Heart left ventricle (tissue), 16 donors: ENCODE results near the gene MED25. TPM values are rescaled to one million over a fixed set of nuclear protein-coding genes. Genes with fewer than 3 reads are reported as not detected.
A peak's percentile ranks its signal among the peaks of the same experiment; 100 is the strongest.

Experiments used
- ATAC-seq, 4 donors: fragments of 200-7000 bp; cut with Tn5 transposase; one replicate each; pipeline ENCODE4 v1.9.1; 2020 to 2022; ENCODE audit warnings: moderate library complexity in 4 of 4, mild to moderate bottlenecking in 3 of 4, moderate number of reproducible peaks in 1 of 4
- DNase-seq, 5 donors: peaks; one replicate each; pipeline ENCODE4 v3.0.0-alpha.2; 2020
- H3K27ac ChIP-seq, 12 donors: fragments of 200-600 bp; sonication (generic) in 4 of 12; one replicate each; pipeline versions ENCODE4 v1.5.0 to v1.8.0; 2016 to 2022; ENCODE audit warnings: mild to moderate bottlenecking in 2 of 12
- H3K27me3 ChIP-seq, 9 donors: fragments of 200-600 bp; sonication (generic) in 2 of 9; one replicate each; pipeline versions ENCODE4 v1.5.1 to v1.8.0; 2016 to 2022; ENCODE audit warnings: mild to moderate bottlenecking in 3 of 9
- H3K36me3 ChIP-seq, 9 donors: fragments of 200-600 bp; sonication (generic) in 2 of 9; one replicate each; pipeline versions ENCODE4 v1.5.0 to v1.8.0; 2018 to 2022; ENCODE audit warnings: mild to moderate bottlenecking in 2 of 9
- H3K4me1 ChIP-seq, 12 donors: fragments of 200-600 bp; sonication (generic) in 4 of 12; one replicate each; pipeline versions ENCODE4 v1.5.0 to v1.8.0; 2016 to 2022; ENCODE audit warnings: mild to moderate bottlenecking in 3 of 12
- H3K4me3 ChIP-seq, 12 donors: fragments of 200-600 bp; sonication (generic) in 4 of 12; one replicate each; pipeline versions ENCODE4 v1.5.0 to v1.8.0; 2017 to 2022; ENCODE audit warnings: mild to moderate bottlenecking in 9 of 12, moderate library complexity in 4 of 12
- H3K9me3 ChIP-seq, 12 donors: fragments of 200-600 bp; sonication (generic) in 4 of 12; one replicate each; pipeline versions ENCODE4 v1.5.0 to v1.8.0; 2016 to 2022; ENCODE audit warnings: mild to moderate bottlenecking in 1 of 12
- POLR2A ChIP-seq, 2 donors: fragments of 450-650 bp; IDR thresholded peaks; one replicate each; pipeline ENCODE4 v1.6.1; 2017; ENCODE audit warnings: antibody characterized with exemption in 2 of 2, mild to moderate bottlenecking in 2 of 2, moderate library complexity in 2 of 2
- WGBS, 4 donors: extraction: QIAGEN DNeasy Blood & Tissue Kit in 2 of 4; methylation state at CpG; one replicate each; pipeline versions ENCODE4 v1.1.5 to v1.1.7; 2013 to 2018; 5-methylcytosine and 5-hydroxymethylcytosine counted together
- intact Hi-C, 10 donors: fragments of 100-400 bp; cut with DNase I; formaldehyde crosslinking; loops; one replicate each; pipeline versions ENCODE4 v1.11.1 to v1.14.2; 2022
- polyA plus RNA-seq, 2 donors: library from polyadenylated mRNA; stranded (reverse); fragments of 200-250 nt; gene quantifications; one replicate each; pipeline ENCODE4 v1.2.3, GENCODE V29; 2013
- total RNA-seq, 9 donors: library from RNA; depleted of rRNA in 2 of 9; stranded (reverse); fragments of >200 nt in 2 of 9; fragmentation: NEBNext Ultra II Directional in 3 of 9; extraction: Animal tissue kit (Norgen Biotek cat#: 25700) in 3 of 9; gene quantifications; one replicate each; pipeline versions ENCODE4 v1.1.0 to v1.2.4, GENCODE V29; 2016 to 2023
- TF ChIP-seq, protein P1 (sequence below), 12 donors: fragments of 200-600 bp; sonication (generic) in 4 of 12; IDR thresholded peaks; one replicate each; pipeline versions ENCODE4 v1.5.0 to v1.8.0; 2018 to 2022; ENCODE audit warnings: antibody characterized with exemption in 12 of 12, mild to moderate bottlenecking in 5 of 12
- donor health status: ischemic (EF 13 %, LVEDD 7.1; RV severe dilation, severe dysfunction).
- donor health status: healthy with polysubstance abuse.
- donor health status: DM: no; HTN: yes; CAD: no.
- donor health status: DM: no; HTN: no; CAD: no.
- donor health status: ischemic (EF 25% LVEDD 6.9; RV normal size, moderate dysfunction).
- donor health status: ischemic (EF 25% LVEDD 5.7; RV mildly dilated, moderate dysfunction).
- donor health status: healthy.
- donor health status: DM: yes; HTN: yes; CAD: no.
- donor health status: ischemic (EF 35%, LVEDD 5.7; RV mildly dilated, moderate dysfunction).
- donor health status: nonischemic (EF 11% LVEDD 7.7; RV severe dilation, severe dysfunction).
- donor health status: DM: yes; HTN: yes; CAD: no.
- donor health status: PGD.
- donor health status: ischemic (EF 29% LVEDD 5.4; RV normal size, mild dysfunction).
- donor health status: nonischemic (EF 23%, LVEDD 6.1; RV moderate dilation, normal function).

The MED25 gene
- total and polyA plus RNA-seq, 11 donors, result 44.1 to 119 (median 54.7) TPM

GRCh38 chr19:49802836-49803528 lies 15.1 kb upstream of the MED25 start:
- Histone ChIP-seq H3K4me3 (peak overlapping the region in 8 of 12 donors; percentile 28 to 61 (median 46)), H3K9me3 (no peaks in the 10 kb centered on the region), H3K36me3 (peaks cover 0 to 95% (median 78%) of the 10 kb centered on the region in 9 donors), H3K4me1 (peaks cover 0 to 15% (median 3%) of the 10 kb centered on the region in 12 donors), H3K27me3 (no peaks in the 10 kb centered on the region), H3K27ac (peak overlapping the region in 7 of 12 donors; percentile 32 to 74 (median 57))
- intact Hi-C loops, result loop anchor here in 1 of 10 donors (5.0 kb wide), 1 partner anchor 36 kb away; the partner anchor contains the start of gene AP2A1
- ATAC-seq (peak in 2 of 4 donors; percentile 1 to 3), DNase-seq (peak in 1 of 5 donors; percentile 36)
- WGBS, 4 donors, result 79 to 88% (median 82%) methylated on average over 23 to 24 of the region's 24 CpGs
- TF ChIP-seq, protein P1, sequence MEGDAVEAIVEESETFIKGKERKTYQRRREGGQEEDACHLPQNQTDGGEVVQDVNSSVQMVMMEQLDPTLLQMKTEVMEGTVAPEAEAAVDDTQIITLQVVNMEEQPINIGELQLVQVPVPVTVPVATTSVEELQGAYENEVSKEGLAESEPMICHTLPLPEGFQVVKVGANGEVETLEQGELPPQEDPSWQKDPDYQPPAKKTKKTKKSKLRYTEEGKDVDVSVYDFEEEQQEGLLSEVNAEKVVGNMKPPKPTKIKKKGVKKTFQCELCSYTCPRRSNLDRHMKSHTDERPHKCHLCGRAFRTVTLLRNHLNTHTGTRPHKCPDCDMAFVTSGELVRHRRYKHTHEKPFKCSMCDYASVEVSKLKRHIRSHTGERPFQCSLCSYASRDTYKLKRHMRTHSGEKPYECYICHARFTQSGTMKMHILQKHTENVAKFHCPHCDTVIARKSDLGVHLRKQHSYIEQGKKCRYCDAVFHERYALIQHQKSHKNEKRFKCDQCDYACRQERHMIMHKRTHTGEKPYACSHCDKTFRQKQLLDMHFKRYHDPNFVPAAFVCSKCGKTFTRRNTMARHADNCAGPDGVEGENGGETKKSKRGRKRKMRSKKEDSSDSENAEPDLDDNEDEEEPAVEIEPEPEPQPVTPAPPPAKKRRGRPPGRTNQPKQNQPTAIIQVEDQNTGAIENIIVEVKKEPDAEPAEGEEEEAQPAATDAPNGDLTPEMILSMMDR (IDR thresholded peaks at IDR 0.05), result no peak
- no peak for TF ChIP-seq POLR2A (IDR thresholded peaks at IDR 0.05)

- H3K27ac ChIP-seq, result no peak overlapping the region
- ATAC-seq (no peak), DNase-seq (no peak)
- H3K27me3 ChIP-seq, result no peaks in the 10 kb centered on the region
- no peak overlapping the region for H3K4me3 ChIP-seq
- H3K4me1 ChIP-seq, result peaks cover 0 to 20% (median 7%) of the 10 kb centered on the region in 12 donors
- WGBS, 4 donors, result 90 to 94% (median 93%) methylated on average over 4 to 6 of the region's 6 CpGs
- no peaks in the 10 kb centered on the region for H3K9me3 ChIP-seq
- intact Hi-C loops, result loop anchor here in 1 of 10 donors (5.0 kb wide), 1 partner anchor 36 kb away; the partner anchor contains the start of gene AP2A1
- peaks cover 0 to 90% (median 74%) of the 10 kb centered on the region in 9 donors for H3K36me3 ChIP-seq
- TF ChIP-seq, protein P1 (IDR thresholded peaks at IDR 0.05), result no peak
- TF ChIP-seq POLR2A (IDR thresholded peaks at IDR 0.05), result no peak
These were observed 14.6 kb upstream of the MED25 start for GRCh38 chr19:49803529-49803856.

DNA sequence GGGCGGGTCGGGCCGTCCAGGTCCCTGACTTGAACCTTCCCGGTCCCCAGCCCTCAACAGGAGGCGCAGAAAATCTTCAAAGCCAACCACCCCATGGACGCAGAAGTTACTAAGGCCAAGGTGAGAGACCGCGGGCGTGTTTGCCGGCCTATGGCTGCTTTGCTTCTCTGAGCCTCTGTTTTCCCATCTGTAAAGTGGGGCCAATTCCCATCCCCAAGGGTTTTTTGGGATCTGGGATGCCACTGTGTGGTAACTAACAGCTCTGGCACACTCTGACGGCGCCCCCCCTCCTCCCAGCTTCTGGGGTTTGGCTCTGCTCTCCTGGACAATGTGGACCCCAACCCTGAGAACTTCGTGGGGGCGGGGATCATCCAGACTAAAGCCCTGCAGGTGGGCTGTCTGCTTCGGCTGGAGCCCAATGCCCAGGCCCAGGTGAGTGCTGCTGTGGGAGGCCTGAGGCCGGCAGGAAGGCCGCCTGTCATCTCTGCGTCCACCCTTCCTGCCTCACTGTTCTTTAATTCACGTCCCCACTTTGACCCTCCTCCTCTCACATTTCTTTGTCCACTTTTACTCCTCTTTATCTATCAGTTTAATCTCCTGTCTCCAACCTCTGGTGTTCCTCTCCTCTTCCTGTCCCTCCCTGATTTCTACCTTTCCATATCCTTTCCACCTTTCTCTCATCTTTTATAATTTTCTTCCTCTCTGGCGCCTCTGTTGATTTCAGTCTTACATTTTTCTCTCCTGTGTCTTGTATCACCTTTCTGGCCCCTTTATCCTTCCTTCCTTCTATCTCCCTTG lies 12.1 kb upstream of the MED25 start:
- H3K27ac ChIP-seq, result no peak overlapping the region
- 85 to 92% (median 87%) methylated on average over 16 to 20 of the region's 20 CpGs for WGBS, 4 donors
- TF ChIP-seq, protein P1 (IDR thresholded peaks at IDR 0.05), result no peak
- TF ChIP-seq POLR2A (IDR thresholded peaks at IDR 0.05), result no peak
- intact Hi-C loops, result loop anchor here in 5 of 10 donors (5.0 kb wide), 3 partner anchors 34 to 129 kb away; partner anchors contain the start of genes AP2A1 (in 3 of the 5) and PRMT1 (in 1 of the 5)
- no peaks in the 10 kb centered on the region for H3K9me3 ChIP-seq
- DNase-seq (no peak), ATAC-seq (no peak)
- no peak overlapping the region for H3K4me3 ChIP-seq
- no peaks in the 10 kb centered on the region for H3K27me3 ChIP-seq
- H3K36me3 ChIP-seq, result peaks cover 0 to 64% (median 49%) of the 10 kb centered on the region in 9 donors
- H3K4me1 ChIP-seq, result peaks cover 0 to 35% (median 19%) of the 10 kb centered on the region in 12 donors

DNA sequence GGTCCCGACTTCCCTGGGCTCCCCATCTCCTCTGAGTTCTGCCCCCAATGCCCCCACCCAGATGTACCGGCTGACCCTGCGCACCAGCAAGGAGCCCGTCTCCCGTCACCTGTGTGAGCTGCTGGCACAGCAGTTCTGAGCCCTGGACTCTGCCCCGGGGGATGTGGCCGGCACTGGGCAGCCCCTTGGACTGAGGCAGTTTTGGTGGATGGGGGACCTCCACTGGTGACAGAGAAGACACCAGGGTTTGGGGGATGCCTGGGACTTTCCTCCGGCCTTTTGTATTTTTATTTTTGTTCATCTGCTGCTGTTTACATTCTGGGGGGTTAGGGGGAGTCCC lies 11.5 kb upstream of the MED25 start:
- Histone ChIP-seq H3K4me3 (no peak overlapping the region), H3K27ac (no peak overlapping the region), H3K36me3 (peaks cover 0 to 59% (median 47%) of the 10 kb centered on the region in 9 donors), H3K9me3 (no peaks in the 10 kb centered on the region), H3K27me3 (no peaks in the 10 kb centered on the region), H3K4me1 (peaks cover 0 to 33% (median 17%) of the 10 kb centered on the region in 12 donors)
- DNase-seq (no peak), ATAC-seq (no peak)
- intact Hi-C loops, result loop anchor here in 5 of 10 donors (5.0 kb wide), 3 partner anchors 34 to 129 kb away; partner anchors contain the start of genes AP2A1 (in 3 of the 5) and PRMT1 (in 1 of the 5)
- TF ChIP-seq, protein P1 (IDR thresholded peaks at IDR 0.05), result no peak
- no peak for TF ChIP-seq POLR2A (IDR thresholded peaks at IDR 0.05)
- 88 to 93% (median 92%) methylated on average over 8 of the region's 8 CpGs for WGBS, 4 donors
